ENCODE measurements around the gene CA5B. TPM values are rescaled to one million over a fixed set of nuclear protein-coding genes. Genes with fewer than 3 reads are reported as not detected.

The CA5B gene
- total RNA-seq, 1 experiment from 2014 or later, result 15.3 TPM

DNA sequence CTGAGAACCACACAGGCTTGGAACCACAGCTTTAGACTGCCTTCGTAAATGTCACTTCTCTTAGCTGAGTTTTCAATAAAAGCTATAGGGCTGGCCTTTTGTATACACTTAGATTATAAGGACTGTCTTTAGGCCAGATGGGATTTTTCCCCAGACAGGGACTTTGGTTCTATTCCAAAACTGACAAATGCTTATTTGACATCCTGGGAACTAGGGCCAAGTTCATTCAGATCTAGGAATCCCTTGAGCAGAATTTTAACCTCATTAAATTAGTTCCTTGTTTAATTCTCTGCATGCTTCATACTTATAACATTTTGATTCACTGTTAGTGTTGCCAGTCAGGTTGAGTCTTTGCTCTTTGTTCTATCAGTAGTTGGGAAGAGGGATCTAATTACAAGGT lies 75.3 kb downstream of the CA5B start:
- intact Hi-C loops (cut with micrococcal nuclease), result no loop called here
- H3K4me1 Mint-ChIP-seq (ENCODE audit: insufficient read depth, unreplicated experiment), result no peaks in the 10 kb centered on the region

DNA sequence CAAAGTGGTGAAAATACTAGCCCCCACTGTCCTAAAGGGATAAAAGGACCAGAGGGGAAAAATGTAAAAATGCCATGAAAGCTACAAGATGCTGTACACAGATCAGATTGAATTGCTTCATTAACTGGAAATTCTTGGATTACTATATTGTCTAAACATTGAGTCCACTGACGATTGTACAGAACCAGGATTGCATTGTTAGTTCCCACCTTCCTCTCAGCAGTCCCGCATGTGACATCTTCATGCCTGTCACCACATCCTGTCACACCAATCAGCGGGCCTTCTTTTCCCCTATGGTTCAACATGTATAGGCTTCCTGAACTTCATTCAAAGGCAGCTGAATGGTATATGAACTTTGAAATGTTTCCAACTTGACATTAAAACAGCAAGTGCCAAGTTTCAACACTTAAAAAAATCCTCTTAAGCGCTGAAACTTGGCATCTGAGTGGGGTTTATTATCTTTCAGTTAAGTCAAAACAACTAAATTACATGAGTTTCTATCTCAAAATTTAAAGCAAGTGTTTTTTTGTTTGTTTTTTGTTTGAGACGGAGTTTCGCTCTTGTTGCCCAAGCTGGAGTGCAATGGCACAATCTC lies 76.8 kb downstream of the CA5B start:
- Mint-ChIP-seq H3K4me3 (ENCODE audit: unreplicated experiment) (no peak overlapping the region), H3K4me1 (ENCODE audit: insufficient read depth, unreplicated experiment) (no peaks in the 10 kb centered on the region), H3K27me3 (ENCODE audit: insufficient read depth, unreplicated experiment) (no peaks in the 10 kb centered on the region), H3K27ac (ENCODE audit: low read depth, unreplicated experiment) (no peak overlapping the region), H3K9me3 (ENCODE audit: unreplicated experiment) (no peaks in the 10 kb centered on the region), H3K36me3 (ENCODE audit: insufficient read depth, unreplicated experiment) (peaks cover 78% of the 10 kb centered on the region)
- ChIA-PET POLR2A (no interaction called here), CTCF (interaction anchor here (0.6 to 1.6 kb wide), 3 partner anchors 9 to 466 kb away, joined by 3 to 5 read pairs (median 5); no protein-coding TSS in a partner anchor)
- intact Hi-C loops (cut with micrococcal nuclease), result no loop called here
- TF ChIP-seq, protein P1, sequence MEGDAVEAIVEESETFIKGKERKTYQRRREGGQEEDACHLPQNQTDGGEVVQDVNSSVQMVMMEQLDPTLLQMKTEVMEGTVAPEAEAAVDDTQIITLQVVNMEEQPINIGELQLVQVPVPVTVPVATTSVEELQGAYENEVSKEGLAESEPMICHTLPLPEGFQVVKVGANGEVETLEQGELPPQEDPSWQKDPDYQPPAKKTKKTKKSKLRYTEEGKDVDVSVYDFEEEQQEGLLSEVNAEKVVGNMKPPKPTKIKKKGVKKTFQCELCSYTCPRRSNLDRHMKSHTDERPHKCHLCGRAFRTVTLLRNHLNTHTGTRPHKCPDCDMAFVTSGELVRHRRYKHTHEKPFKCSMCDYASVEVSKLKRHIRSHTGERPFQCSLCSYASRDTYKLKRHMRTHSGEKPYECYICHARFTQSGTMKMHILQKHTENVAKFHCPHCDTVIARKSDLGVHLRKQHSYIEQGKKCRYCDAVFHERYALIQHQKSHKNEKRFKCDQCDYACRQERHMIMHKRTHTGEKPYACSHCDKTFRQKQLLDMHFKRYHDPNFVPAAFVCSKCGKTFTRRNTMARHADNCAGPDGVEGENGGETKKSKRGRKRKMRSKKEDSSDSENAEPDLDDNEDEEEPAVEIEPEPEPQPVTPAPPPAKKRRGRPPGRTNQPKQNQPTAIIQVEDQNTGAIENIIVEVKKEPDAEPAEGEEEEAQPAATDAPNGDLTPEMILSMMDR (IDR thresholded peaks at IDR 0.05; ENCODE audit: unreplicated experiment), result no peak
- DNase-seq (ENCODE audit: unreplicated experiment), result no peak
- BruUV-seq (replicated peaks), result no TSS peak

More for the DNA sequence above, 75.3 kb downstream of the CA5B start:
- BruUV-seq (replicated peaks), result no TSS peak
- CTCF ChIA-PET, result no interaction called here
- no peak overlapping the region for H3K27ac Mint-ChIP-seq (ENCODE audit: low read depth, unreplicated experiment)
- DNase-seq (ENCODE audit: unreplicated experiment), result no peak
- TF ChIP-seq, protein P1 (IDR thresholded peaks at IDR 0.05; ENCODE audit: unreplicated experiment), result no peak
- no peaks in the 10 kb centered on the region for H3K9me3 Mint-ChIP-seq (ENCODE audit: unreplicated experiment)
- POLR2A ChIA-PET, result no interaction called here
- peaks cover 82% of the 10 kb centered on the region for H3K36me3 Mint-ChIP-seq (ENCODE audit: insufficient read depth, unreplicated experiment)
- H3K4me3 Mint-ChIP-seq (ENCODE audit: unreplicated experiment), result no peak overlapping the region
- no peaks in the 10 kb centered on the region for H3K27me3 Mint-ChIP-seq (ENCODE audit: insufficient read depth, unreplicated experiment)

DNA sequence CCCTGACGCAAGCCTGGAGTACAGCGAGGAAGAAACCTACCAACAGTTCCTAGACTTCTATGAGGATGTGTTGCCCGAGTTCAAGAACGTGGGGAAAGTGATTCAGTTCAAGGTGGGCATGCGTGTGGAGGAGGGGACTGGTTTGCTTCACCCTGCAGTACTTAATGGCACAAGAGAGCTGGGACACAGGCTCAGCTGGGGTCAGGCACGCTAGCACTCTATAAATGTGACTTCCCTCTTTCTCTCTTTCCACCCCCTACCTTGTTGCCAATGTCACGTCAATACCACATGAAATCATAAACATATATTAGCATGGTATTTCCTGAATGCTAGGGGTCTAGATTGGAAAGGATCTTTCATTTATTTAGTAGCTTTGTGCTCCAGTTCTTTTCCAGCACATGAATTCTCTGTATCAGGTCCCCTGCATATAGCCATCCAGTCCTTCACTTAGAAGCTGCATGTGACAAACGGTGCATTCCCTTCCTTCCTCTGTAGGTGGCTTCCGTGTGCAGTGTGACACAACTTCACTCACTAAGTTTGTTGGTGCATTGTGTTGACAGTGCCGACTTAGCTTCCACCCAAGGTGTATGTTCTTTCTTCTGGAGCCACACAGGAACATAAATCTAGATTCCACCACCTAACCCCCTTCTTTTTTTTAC lies 77.8 kb downstream of the CA5B start:
- Mint-ChIP-seq H3K27me3 (ENCODE audit: insufficient read depth, unreplicated experiment) (no peaks in the 10 kb centered on the region), H3K9me3 (ENCODE audit: unreplicated experiment) (no peaks in the 10 kb centered on the region), H3K4me3 (ENCODE audit: unreplicated experiment) (no peak overlapping the region), H3K27ac (ENCODE audit: low read depth, unreplicated experiment) (no peak overlapping the region), H3K36me3 (ENCODE audit: insufficient read depth, unreplicated experiment) (peaks cover 77% of the 10 kb centered on the region), H3K4me1 (ENCODE audit: insufficient read depth, unreplicated experiment) (no peaks in the 10 kb centered on the region)
- ChIA-PET CTCF (interaction anchor here (0.6 kb wide), 1 partner anchor 467 kb away, joined by 5 read pairs; no protein-coding TSS in a partner anchor), POLR2A (no interaction called here)
- intact Hi-C loops (cut with micrococcal nuclease), result no loop called here
- TF ChIP-seq, protein P1 (IDR thresholded peaks at IDR 0.05; ENCODE audit: unreplicated experiment), result no peak
- BruUV-seq (replicated peaks), result no TSS peak
- peak; percentile 34 for DNase-seq (ENCODE audit: unreplicated experiment)

DNA sequence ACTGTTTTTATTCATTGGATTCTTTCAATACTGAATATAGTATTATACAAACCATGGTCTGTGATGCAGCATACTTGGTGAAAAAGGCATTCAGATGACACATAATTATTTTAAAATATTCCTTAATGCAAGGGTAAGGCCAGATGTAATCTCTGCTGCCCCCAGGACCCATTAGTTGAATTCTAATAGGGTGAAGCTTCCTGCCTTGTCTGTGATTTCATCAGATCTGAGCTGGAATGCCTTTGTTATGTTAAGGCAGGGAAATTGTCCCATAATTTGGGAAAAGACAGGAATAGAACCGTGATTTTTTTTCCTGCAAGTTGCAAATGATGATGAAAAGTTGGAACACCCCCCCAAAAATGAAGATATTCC lies 78.4 kb downstream of the CA5B start:
- Mint-ChIP-seq H3K36me3 (ENCODE audit: insufficient read depth, unreplicated experiment) (peaks cover 77% of the 10 kb centered on the region), H3K27ac (ENCODE audit: low read depth, unreplicated experiment) (no peak overlapping the region), H3K4me1 (ENCODE audit: insufficient read depth, unreplicated experiment) (no peaks in the 10 kb centered on the region), H3K4me3 (ENCODE audit: unreplicated experiment) (no peak overlapping the region), H3K9me3 (ENCODE audit: unreplicated experiment) (no peaks in the 10 kb centered on the region), H3K27me3 (ENCODE audit: insufficient read depth, unreplicated experiment) (no peaks in the 10 kb centered on the region)
- intact Hi-C loops (cut with micrococcal nuclease), result no loop called here
- POLR2A ChIA-PET, result no interaction called here
- CTCF ChIA-PET, result no interaction called here
- TF ChIP-seq, protein P1 (IDR thresholded peaks at IDR 0.05; ENCODE audit: unreplicated experiment), result no peak
- no peak for DNase-seq (ENCODE audit: unreplicated experiment)
- BruUV-seq (replicated peaks), result no TSS peak

Data from MCF 10A (cell line).